ENCODE results near the gene TMED10. TPM values are rescaled to one million over a fixed set of nuclear protein-coding genes. Genes with fewer than 3 reads are reported as not detected.

TMED10 gene
- total RNA-seq, 1 experiment from 2014 or later = 255 TPM

GRCh38 chr14:75202657-75203056 lies 26.2 kb upstream of the TMED10 start:
- H3K27ac Mint-ChIP-seq (ENCODE audit: unreplicated experiment) = no peak overlapping the region
- CTCF ChIA-PET = no interaction called here
- intact Hi-C loops (cut with micrococcal nuclease; ENCODE audit: unreplicated experiment) = no loop called here

GRCh38 chr14:75201087-75201486 lies 24.7 kb upstream of the TMED10 start:
- peaks cover 32% of the 10 kb centered on the region for H3K4me1 ChIP-seq
- H3K4me3 Mint-ChIP-seq (ENCODE audit: unreplicated experiment) = no peak overlapping the region
- no peak overlapping the region for H3K27ac Mint-ChIP-seq (ENCODE audit: unreplicated experiment)
- CTCF ChIA-PET = no interaction called here
- H3K36me3 ChIP-seq (ENCODE audit: control insufficient read depth, insufficient read depth, low read length) = no peaks in the 10 kb centered on the region
- no peaks in the 10 kb centered on the region for H3K27me3 Mint-ChIP-seq (ENCODE audit: insufficient read depth, unreplicated experiment)
- POLR2A ChIA-PET = no interaction called here
- no peak overlapping the region for H3K4me3 ChIP-seq (ENCODE audit: low read depth, low read length)
- no peaks in the 10 kb centered on the region for H3K27me3 ChIP-seq (replicated peaks; ENCODE audit: control insufficient read depth, insufficient read depth, low read length)
- BruUV-seq (replicated peaks) = no TSS peak
- no peaks in the 10 kb centered on the region for H3K9me3 Mint-ChIP-seq (ENCODE audit: unreplicated experiment)
- no peaks in the 10 kb centered on the region for H3K36me3 Mint-ChIP-seq (ENCODE audit: insufficient read depth, unreplicated experiment)
- TF ChIP-seq, protein P1, sequence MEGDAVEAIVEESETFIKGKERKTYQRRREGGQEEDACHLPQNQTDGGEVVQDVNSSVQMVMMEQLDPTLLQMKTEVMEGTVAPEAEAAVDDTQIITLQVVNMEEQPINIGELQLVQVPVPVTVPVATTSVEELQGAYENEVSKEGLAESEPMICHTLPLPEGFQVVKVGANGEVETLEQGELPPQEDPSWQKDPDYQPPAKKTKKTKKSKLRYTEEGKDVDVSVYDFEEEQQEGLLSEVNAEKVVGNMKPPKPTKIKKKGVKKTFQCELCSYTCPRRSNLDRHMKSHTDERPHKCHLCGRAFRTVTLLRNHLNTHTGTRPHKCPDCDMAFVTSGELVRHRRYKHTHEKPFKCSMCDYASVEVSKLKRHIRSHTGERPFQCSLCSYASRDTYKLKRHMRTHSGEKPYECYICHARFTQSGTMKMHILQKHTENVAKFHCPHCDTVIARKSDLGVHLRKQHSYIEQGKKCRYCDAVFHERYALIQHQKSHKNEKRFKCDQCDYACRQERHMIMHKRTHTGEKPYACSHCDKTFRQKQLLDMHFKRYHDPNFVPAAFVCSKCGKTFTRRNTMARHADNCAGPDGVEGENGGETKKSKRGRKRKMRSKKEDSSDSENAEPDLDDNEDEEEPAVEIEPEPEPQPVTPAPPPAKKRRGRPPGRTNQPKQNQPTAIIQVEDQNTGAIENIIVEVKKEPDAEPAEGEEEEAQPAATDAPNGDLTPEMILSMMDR (IDR thresholded peaks at IDR 0.05; ENCODE audit: insufficient read depth in 1 of 2, low read depth in 1 of 2, low read length in 1 of 2, severe bottlenecking in 1 of 2, unreplicated experiment in 1 of 2) = no peak
- no peak for DNase-seq
- H3K4me1 Mint-ChIP-seq (ENCODE audit: low read depth, unreplicated experiment) = peaks cover 28% of the 10 kb centered on the region
- intact Hi-C loops (cut with micrococcal nuclease; ENCODE audit: unreplicated experiment) = no loop called here
- H3K9me3 ChIP-seq = no peaks in the 10 kb centered on the region

More at GRCh38 chr14:75202657-75203056, 26.2 kb upstream of the TMED10 start:
- Mint-ChIP-seq H3K27me3 (ENCODE audit: insufficient read depth, unreplicated experiment) (no peaks in the 10 kb centered on the region), H3K36me3 (ENCODE audit: insufficient read depth, unreplicated experiment) (no peaks in the 10 kb centered on the region), H3K4me1 (ENCODE audit: low read depth, unreplicated experiment) (peaks cover 16% of the 10 kb centered on the region), H3K4me3 (ENCODE audit: unreplicated experiment) (no peak overlapping the region), H3K9me3 (ENCODE audit: unreplicated experiment) (no peaks in the 10 kb centered on the region)
- POLR2A ChIA-PET = no interaction called here
- TF ChIP-seq, protein P1 (IDR thresholded peaks at IDR 0.05; ENCODE audit: insufficient read depth in 1 of 2, low read depth in 1 of 2, low read length in 1 of 2, severe bottlenecking in 1 of 2, unreplicated experiment in 1 of 2) = no peak
- Histone ChIP-seq H3K9me3 (no peaks in the 10 kb centered on the region), H3K4me1 (peaks cover 21% of the 10 kb centered on the region), H3K27me3 (replicated peaks; ENCODE audit: control insufficient read depth, insufficient read depth, low read length) (no peaks in the 10 kb centered on the region), H3K36me3 (ENCODE audit: control insufficient read depth, insufficient read depth, low read length) (no peaks in the 10 kb centered on the region), H3K4me3 (ENCODE audit: low read depth, low read length) (no peak overlapping the region)
- no TSS peak for BruUV-seq (replicated peaks)
- DNase-seq = no peak

DNA sequence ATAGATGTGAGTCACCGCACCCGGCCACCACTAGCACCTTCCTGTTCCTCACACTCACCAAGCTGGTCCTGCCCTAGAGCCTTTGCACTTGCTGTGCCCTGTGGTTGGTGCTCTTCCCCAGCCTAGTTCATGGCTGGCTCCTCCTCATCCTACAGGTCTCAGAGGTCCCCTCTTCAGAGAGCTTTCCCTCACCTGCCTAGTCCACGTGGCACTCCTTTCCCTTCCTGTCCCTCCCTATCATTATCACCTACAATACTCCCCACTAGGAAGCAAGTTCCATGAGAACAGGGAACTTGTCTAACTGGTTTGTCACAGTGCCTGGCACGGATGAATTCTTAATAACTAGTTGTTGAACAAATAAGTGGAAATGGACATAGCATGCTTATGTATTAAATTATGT lies 24.0 kb upstream of the TMED10 start:
- no peaks in the 10 kb centered on the region for H3K9me3 Mint-ChIP-seq (ENCODE audit: unreplicated experiment)
- CTCF ChIA-PET = no interaction called here
- no peak overlapping the region for H3K4me3 ChIP-seq (ENCODE audit: low read depth, low read length)
- no peaks in the 10 kb centered on the region for H3K36me3 Mint-ChIP-seq (ENCODE audit: insufficient read depth, unreplicated experiment)
- H3K27me3 Mint-ChIP-seq (ENCODE audit: insufficient read depth, unreplicated experiment) = no peaks in the 10 kb centered on the region
- POLR2A ChIA-PET = no interaction called here
- TF ChIP-seq, protein P1 (IDR thresholded peaks at IDR 0.05; ENCODE audit: insufficient read depth in 1 of 2, low read depth in 1 of 2, low read length in 1 of 2, severe bottlenecking in 1 of 2, unreplicated experiment in 1 of 2) = no peak
- no peaks in the 10 kb centered on the region for H3K36me3 ChIP-seq (ENCODE audit: control insufficient read depth, insufficient read depth, low read length)
- peak overlapping the region; percentile 79 for H3K27ac Mint-ChIP-seq (ENCODE audit: unreplicated experiment)
- H3K9me3 ChIP-seq = no peaks in the 10 kb centered on the region
- BruUV-seq (replicated peaks) = no TSS peak
- peaks cover 30% of the 10 kb centered on the region for H3K4me1 Mint-ChIP-seq (ENCODE audit: low read depth, unreplicated experiment)
- DNase-seq = peak; percentile 56 to 81
- H3K4me1 ChIP-seq = peaks cover 32% of the 10 kb centered on the region
- intact Hi-C loops (cut with micrococcal nuclease; ENCODE audit: unreplicated experiment) = no loop called here
- no peaks in the 10 kb centered on the region for H3K27me3 ChIP-seq (replicated peaks; ENCODE audit: control insufficient read depth, insufficient read depth, low read length)
- peak overlapping the region; percentile 37 for H3K4me3 Mint-ChIP-seq (ENCODE audit: unreplicated experiment)
